Uterus (tissue), 2 donors: ENCODE results near the gene RFTN2.

Experiments used
- CTCF ChIP-seq, 4 experiments: fragments of 200-600 bp in 2 of 4; fragments of 450-650 bp in 2 of 4; sonication (generic) in 2 of 4; IDR thresholded peaks; one replicate each; pipeline ENCODE4 v1.5.1; 2016 to 2019; ENCODE audit warnings: antibody characterized with exemption in 4 of 4, mild to moderate bottlenecking in 2 of 4, moderate library complexity in 1 of 4
- POLR2A ChIP-seq, 2 donors: fragments of 450-650 bp; IDR thresholded peaks; one replicate each; pipeline ENCODE4 v1.6.1; 2016; ENCODE audit warnings: antibody characterized with exemption in 2 of 2, mild to moderate bottlenecking in 1 of 2, moderate library complexity in 1 of 2

DNA sequence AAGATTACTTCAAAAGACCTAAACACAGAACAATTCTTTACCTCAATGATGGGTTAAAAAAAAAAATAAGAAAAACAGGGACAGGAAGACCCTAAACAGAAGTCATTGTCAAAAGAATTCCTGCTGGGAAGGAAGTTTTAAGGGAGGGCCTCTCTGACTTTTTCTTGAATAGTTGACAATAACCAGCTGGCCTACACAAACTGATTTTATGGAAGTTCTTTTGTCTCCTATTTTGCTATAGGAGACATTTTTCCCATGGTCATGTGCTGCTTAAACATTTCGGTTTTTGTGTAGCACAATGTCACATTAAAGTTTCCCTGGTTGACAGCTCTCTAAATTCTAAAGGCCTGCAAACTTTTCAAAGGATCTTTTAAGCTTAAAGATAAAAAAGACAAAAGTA, 55.3 kb downstream of the RFTN2 start:
- no peak for TF ChIP-seq CTCF (IDR thresholded peaks at IDR 0.05)
- no peak for TF ChIP-seq POLR2A (IDR thresholded peaks at IDR 0.05)
